GM12878 (cell line): ENCODE data around the gene TLCD3B. TPM values are rescaled to one million over a fixed set of nuclear protein-coding genes. Genes with fewer than 3 reads are reported as not detected.

ENCODE experiments used
- ATAC-seq: fragments of 200-7000 bp; cut with Tn5 transposase; 3 replicates; pipeline ENCODE4 v1.9.1; 2020; ENCODE audit warnings: mild to moderate bottlenecking, moderate library complexity
- BruUV-seq: library from RNA; stranded (reverse); fragments of 400-500 nt; replicated peaks from 2 replicates; lab custom pipeline; 2021; lab: Mats Ljungman, UMichigan
- CTCF ChIA-PET: fragments of 300-600 bp; sonication (Branson Sonifier 250); formaldehyde crosslinking; extraction: SDS; loops from one replicate; lab custom pipeline; 2021; ENCODE audit warnings: inconsistent platforms; lab: Yijun Ruan, JAX
- POLR2A ChIA-PET: fragments of 350-600 bp; formaldehyde crosslinking; extraction: SDS; loops from one replicate; lab custom pipeline; 2021; ENCODE audit warnings: inconsistent platforms; lab: Charles Lee
- RAD21 ChIA-PET: fragments of 300-600 bp; sonication (Branson Sonifier 250); formaldehyde crosslinking; loops from one replicate; lab custom pipeline; 2023; ENCODE audit warnings: antibody characterized with exemption; ENCODE audit not compliant: unreplicated experiment; lab: Charles Lee
- SMC1A ChIA-PET: fragments of 300-600 bp; sonication (Branson Sonifier 250); formaldehyde crosslinking; loops from one replicate; lab custom pipeline; 2023; ENCODE audit not compliant: unreplicated experiment, uncharacterized antibody; lab: Charles Lee
- DNase-seq: peaks from one replicate; pipeline ENCODE4 v3.0.0-alpha.2; 2011; ENCODE audit warnings: low read depth, low spot score
- FAIRE-seq: peaks from 3 replicates; lab custom pipeline; 2011; peaks lifted over from hg19 to GRCh38; lab: Jason Lieb, UNC
- H2AFZ ChIP-seq: 2 replicates; pipeline ENCODE4 v1.6.0; 2011; ENCODE audit warnings: low read depth, low read length, control low read depth; ENCODE audit not compliant: control insufficient read depth
- H3K27ac ChIP-seq: 2 replicates; pipeline ENCODE4 v1.5.1; 2011; ENCODE audit warnings: control low read depth; ENCODE audit not compliant: control insufficient read depth, insufficient read depth
- H3K27me3 ChIP-seq, 2 experiments: replicated peaks in 1 of 2; 2 replicates each; pipeline versions ENCODE4 v1.6.0 to v1.6.1; 2011; ENCODE audit warnings: low read length in 1 of 2; ENCODE audit not compliant: control insufficient read depth in 2 of 2, insufficient read depth in 2 of 2
- H3K36me3 ChIP-seq, 2 experiments: 2 replicates each; pipeline ENCODE4 v1.5.1; 2011; ENCODE audit warnings: low read length in 1 of 2; ENCODE audit not compliant: control insufficient read depth in 2 of 2, insufficient read depth in 2 of 2
- H3K4me1 ChIP-seq: 2 replicates; pipeline ENCODE4 v1.6.1; 2011; ENCODE audit warnings: mild to moderate bottlenecking, low read length, moderate library complexity, mixed read lengths; ENCODE audit not compliant: control insufficient read depth, insufficient read depth
- H3K4me2 ChIP-seq: 2 replicates; pipeline ENCODE4 v1.6.0; 2011; ENCODE audit warnings: control low read depth; ENCODE audit not compliant: control insufficient read depth, insufficient read depth
- H3K4me3 ChIP-seq: fragments of 200-600 bp; sonication (generic); 2 replicates; pipeline ENCODE4 v1.5.1; 2016
- H3K79me2 ChIP-seq: 2 replicates; pipeline ENCODE4 v1.6.0; 2011; ENCODE audit warnings: low read length; ENCODE audit not compliant: control insufficient read depth, insufficient read depth
- H3K9ac ChIP-seq: 2 replicates; pipeline ENCODE4 v1.8.0; 2011; ENCODE audit warnings: low read length, control low read depth, mixed read lengths; ENCODE audit not compliant: control insufficient read depth, insufficient read depth
- H3K9me3 ChIP-seq: replicated peaks from 3 replicates; pipeline ENCODE4 v1.5.1; 2011; ENCODE audit warnings: mild to moderate bottlenecking, low read length; ENCODE audit not compliant: control insufficient read depth, insufficient read depth
- H4K20me1 ChIP-seq: 2 replicates; pipeline ENCODE4 v1.6.0; 2011; ENCODE audit not compliant: control insufficient read depth, insufficient read depth
- IKZF2 ChIP-seq, 2 experiments: fragments of 450-650 bp; IDR thresholded peaks; 2 replicates each; pipeline ENCODE4 v1.6.1; 2017; ENCODE audit warnings: mild to moderate bottlenecking in 2 of 2, moderate library complexity in 2 of 2
- KLF5 ChIP-seq: fragments of 450-650 bp; IDR thresholded peaks from 2 replicates; pipeline ENCODE4 v1.6.1; 2014; ENCODE audit warnings: mild to moderate bottlenecking; ENCODE audit not compliant: partially characterized antibody
- NFYA ChIP-seq: IDR thresholded peaks from 2 replicates; pipeline ENCODE4 v1.6.1; 2011; ENCODE audit warnings: low read depth, mild to moderate bottlenecking, low read length, improper control_type of control experiment, borderline replicate concordance
- RCOR1 ChIP-seq: conservative IDR thresholded peaks from 2 replicates; pipeline ENCODE4 v1.6.1; 2012; ENCODE audit warnings: low read depth, low read length, improper control_type of control experiment
- WGBS: methylation state at CpG from one replicate; pipeline ENCODE4 v1.1.6; 2016; ENCODE audit warnings: low lambda C conversion rate; ENCODE audit not compliant: insufficient replicate concordance, insufficient coverage; ENCODE audit errors: missing lambda C conversion rate; 5-methylcytosine and 5-hydroxymethylcytosine counted together
- in situ Hi-C: fragments of 300-500 bp; cut with MboI; formaldehyde crosslinking; loops from 9 replicates; pipeline ENCODE4 v1.14.3; 2018; ENCODE audit warnings: mixed read lengths
- intact Hi-C: fragments of 100-400 bp; cut with micrococcal nuclease; formaldehyde crosslinking; loops from one replicate; pipeline ENCODE4 v1.14.2; 2022; ENCODE audit not compliant: unreplicated experiment
- polyA plus RNA-seq, 11 experiments: library from polyadenylated mRNA; depleted of rRNA in 4 of 11; unstranded in 6 of 11; stranded (reverse) in 5 of 11; fragments of >200 nt; fragmentation: Nextera tagmentation in 4 of 11; fragmentation: Illumina TruSeq in 1 of 11; extraction: Ambion mirVana in 4 of 11; extraction: Trizol in 1 of 11; gene quantifications; 1 replicate in 1 of 11; 2 replicates in 10 of 11; pipeline versions ENCODE4 v1.2.1 to v1.2.3, GENCODE V29; 2011 to 2016; ENCODE audit warnings: inconsistent platforms in 2 of 11, missing spikeins in 2 of 11, low read depth in 1 of 11
- total RNA-seq, 4 experiments: library from RNA; depleted of rRNA in 3 of 4; stranded (reverse); fragments of >200 nt in 3 of 4; fragmentation: Illumina TruSeq in 1 of 4; extraction: Trizol in 1 of 4; gene quantifications; 2 replicates each; pipeline versions ENCODE4 v1.2.1 to v1.2.3, GENCODE V29; 2013 to 2021
- TF ChIP-seq, protein P1 (sequence below): fragments of 450-650 bp; IDR thresholded peaks from 2 replicates; pipeline ENCODE4 v1.6.1; 2017; ENCODE audit warnings: mild to moderate bottlenecking, moderate library complexity

The TLCD3B gene
- total and polyA plus RNA-seq, 10 of the 15 experiments (the other 5 are each of a cell fraction or from before 2014, with no cell fraction given) = 0.05 to 0.51 (median 0.18) TPM; not detected in 4

DNA sequence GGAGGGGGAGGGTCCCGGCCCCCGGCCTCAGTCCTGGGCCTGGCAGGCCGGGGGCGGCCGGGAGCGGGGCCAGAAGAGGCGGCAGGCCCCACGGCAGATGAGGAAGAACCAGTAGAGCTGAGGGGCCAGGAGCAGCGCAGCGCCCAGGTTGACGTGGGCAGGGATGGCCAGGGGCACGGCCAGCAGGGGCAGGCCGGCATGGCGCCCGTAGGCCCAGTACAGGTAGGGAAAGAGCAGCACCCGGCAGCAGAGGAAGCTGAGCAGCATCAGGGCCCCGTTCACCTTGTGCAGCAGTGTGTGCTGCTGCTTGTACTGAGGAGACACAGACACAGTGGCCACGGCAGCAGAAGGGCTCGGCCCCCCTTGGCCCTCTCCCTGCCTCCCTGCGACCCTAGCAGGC, 5.9 kb downstream of the TLCD3B start:
- RAD21 ChIA-PET = no interaction called here
- TF ChIP-seq NFYA (no peak), KLF5 (no peak), RCOR1 (no peak), IKZF2 (IDR thresholded peaks at IDR 0.05) (no peak)
- TF ChIP-seq, protein P1, sequence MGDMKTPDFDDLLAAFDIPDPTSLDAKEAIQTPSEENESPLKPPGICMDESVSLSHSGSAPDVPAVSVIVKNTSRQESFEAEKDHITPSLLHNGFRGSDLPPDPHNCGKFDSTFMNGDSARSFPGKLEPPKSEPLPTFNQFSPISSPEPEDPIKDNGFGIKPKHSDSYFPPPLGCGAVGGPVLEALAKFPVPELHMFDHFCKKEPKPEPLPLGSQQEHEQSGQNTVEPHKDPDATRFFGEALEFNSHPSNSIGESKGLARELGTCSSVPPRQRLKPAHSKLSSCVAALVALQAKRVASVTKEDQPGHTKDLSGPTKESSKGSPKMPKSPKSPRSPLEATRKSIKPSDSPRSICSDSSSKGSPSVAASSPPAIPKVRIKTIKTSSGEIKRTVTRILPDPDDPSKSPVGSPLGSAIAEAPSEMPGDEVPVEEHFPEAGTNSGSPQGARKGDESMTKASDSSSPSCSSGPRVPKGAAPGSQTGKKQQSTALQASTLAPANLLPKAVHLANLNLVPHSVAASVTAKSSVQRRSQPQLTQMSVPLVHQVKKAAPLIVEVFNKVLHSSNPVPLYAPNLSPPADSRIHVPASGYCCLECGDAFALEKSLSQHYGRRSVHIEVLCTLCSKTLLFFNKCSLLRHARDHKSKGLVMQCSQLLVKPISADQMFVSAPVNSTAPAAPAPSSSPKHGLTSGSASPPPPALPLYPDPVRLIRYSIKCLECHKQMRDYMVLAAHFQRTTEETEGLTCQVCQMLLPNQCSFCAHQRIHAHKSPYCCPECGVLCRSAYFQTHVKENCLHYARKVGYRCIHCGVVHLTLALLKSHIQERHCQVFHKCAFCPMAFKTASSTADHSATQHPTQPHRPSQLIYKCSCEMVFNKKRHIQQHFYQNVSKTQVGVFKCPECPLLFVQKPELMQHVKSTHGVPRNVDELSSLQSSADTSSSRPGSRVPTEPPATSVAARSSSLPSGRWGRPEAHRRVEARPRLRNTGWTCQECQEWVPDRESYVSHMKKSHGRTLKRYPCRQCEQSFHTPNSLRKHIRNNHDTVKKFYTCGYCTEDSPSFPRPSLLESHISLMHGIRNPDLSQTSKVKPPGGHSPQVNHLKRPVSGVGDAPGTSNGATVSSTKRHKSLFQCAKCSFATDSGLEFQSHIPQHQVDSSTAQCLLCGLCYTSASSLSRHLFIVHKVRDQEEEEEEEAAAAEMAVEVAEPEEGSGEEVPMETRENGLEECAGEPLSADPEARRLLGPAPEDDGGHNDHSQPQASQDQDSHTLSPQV = no peak
- Histone ChIP-seq H3K9me3 (no peaks in the 10 kb centered on the region), H4K20me1 (no peaks in the 10 kb centered on the region; the same call in 1 of the 2 replicates), H3K9ac (no peak overlapping the region), H3K4me3 (no peak overlapping the region), H3K79me2 (no peaks in the 10 kb centered on the region), H2AFZ (no peak overlapping the region), H3K27ac (no peak overlapping the region), H3K4me2 (no peak overlapping the region), H3K36me3 (no peaks in the 10 kb centered on the region), H3K27me3 (peaks cover 3 to 9% of the 10 kb centered on the region in 2 experiments; a peak in 3 of 4 replicates), H3K4me1 (0 out of 2 replicates have a peak, but pooled peaks cover 2% of the 10 kb centered on the region)
- no peak for FAIRE-seq
- ATAC-seq = no peak
- CTCF ChIA-PET = interaction anchor here (1.0 kb wide), 1 partner anchor 7 kb away, joined by 3 read pairs; no protein-coding TSS in a partner anchor
- POLR2A ChIA-PET = no interaction called here
- in situ Hi-C loops = loop anchor here (5.0 kb wide), 1 partner anchor 328 kb away; no protein-coding TSS in a partner anchor
- SMC1A ChIA-PET = no interaction called here
- no peak for DNase-seq
- WGBS = 22% methylated on average over 20 of the region's 20 CpGs
- no TSS peak for BruUV-seq
- intact Hi-C loops = loop anchor here (10.0 kb wide), 1 partner anchor 120 kb away; the partner anchor contains the start of gene ASPHD1
